SJCRH30 (cell line): ENCODE results near the gene USP35. TPM values are rescaled to one million over a fixed set of nuclear protein-coding genes. Genes with fewer than 3 reads are reported as not detected.

Source experiments
- DNase-seq, 2 experiments: peaks; one replicate each; pipeline ENCODE4 v3.0.0-alpha.2; 2015 to 2020
- H3K27ac ChIP-seq: fragments of 250-450 bp; sonication (Bioruptor Pico); 2 replicates; pipeline ENCODE4 v1.5.1; 2020; ENCODE audit warnings: mild to moderate bottlenecking, moderate library complexity
- H3K27me3 ChIP-seq: fragments of 250-450 bp; sonication (Bioruptor Pico); 2 replicates; pipeline ENCODE4 v1.5.1; 2020; ENCODE audit warnings: mild to moderate bottlenecking, moderate library complexity
- H3K36me3 ChIP-seq: fragments of 250-450 bp; sonication (Bioruptor Pico); 2 replicates; pipeline ENCODE4 v1.5.1; 2020; ENCODE audit warnings: mild to moderate bottlenecking, moderate library complexity
- H3K4me1 ChIP-seq: fragments of 250-450 bp; sonication (Bioruptor Pico); 2 replicates; pipeline ENCODE4 v1.5.1; 2020; ENCODE audit warnings: mild to moderate bottlenecking, moderate library complexity
- H3K4me3 ChIP-seq: fragments of 250-450 bp; sonication (Bioruptor Pico); 2 replicates; pipeline ENCODE4 v1.5.1; 2020; ENCODE audit warnings: mild to moderate bottlenecking, moderate library complexity
- H3K9me3 ChIP-seq: fragments of 250-450 bp; sonication (Bioruptor Pico); replicated peaks from 2 replicates; pipeline ENCODE4 v1.5.1; 2020; ENCODE audit warnings: mild to moderate bottlenecking, moderate library complexity
- total RNA-seq: library from RNA; depleted of rRNA; stranded (reverse); fragments of >200 nt; shearing (Covaris generic); gene quantifications from 2 replicates; pipeline ENCODE4 v1.2.3, GENCODE V29; 2014; rRNA removed

Gene USP35
- total RNA-seq, 1 experiment from 2014 or later, result 5.1 TPM

DNA sequence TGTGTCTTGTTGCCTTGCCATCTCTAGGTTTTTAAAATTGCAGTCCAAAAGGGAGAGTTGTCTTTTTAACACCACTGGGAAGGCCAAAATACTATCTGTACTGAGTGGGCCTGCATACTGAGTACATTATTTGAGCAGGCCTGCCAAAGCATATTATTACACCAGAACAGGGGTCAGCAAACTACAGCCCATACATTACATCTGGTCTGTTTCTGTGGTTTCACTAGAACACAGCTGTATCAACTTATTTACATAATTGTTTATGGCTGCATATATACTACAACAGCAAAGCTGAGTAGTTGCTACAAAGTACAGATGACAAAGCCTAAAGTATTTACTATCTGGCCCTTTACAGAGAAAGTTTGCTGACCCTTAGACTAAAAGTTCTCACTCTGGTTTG lies 74.0 kb downstream of the USP35 start:
- Histone ChIP-seq H3K4me3 (no peak overlapping the region), H3K9me3 (no peaks in the 10 kb centered on the region), H3K27me3 (no peaks in the 10 kb centered on the region), H3K4me1 (0 out of 2 replicates have a peak, but pooled peaks cover 4% of the 10 kb centered on the region), H3K36me3 (peaks cover 3% of the 10 kb centered on the region; the same call in 1 of the 2 replicates), H3K27ac (no peak overlapping the region)
- no peak for DNase-seq

Other genes starting within 250 kb of the USP35 start
- 31.6 and 33.0 TPM in 2 replicates for gene INTS4, start 194.3 kb upstream of the USP35 start, total RNA-seq
- gene KCTD14, start 165.6 kb upstream of the USP35 start, total RNA-seq, result 0.15 and 0.24 TPM in 2 replicates
- not detected in 2 replicates for gene THRSP, start 125.1 kb upstream of the USP35 start, total RNA-seq
- gene NDUFC2, start 109.1 kb upstream of the USP35 start, total RNA-seq, result 127 and 135 TPM in 2 replicates
- gene ALG8, start 49.3 kb upstream of the USP35 start, total RNA-seq, result 63.0 and 63.6 TPM in 2 replicates
- gene KCTD21, start 293 bp upstream of the USP35 start, total RNA-seq, result 2.2 TPM in 2 replicates
- 5.6 TPM in 2 replicates for gene GAB2, start 228.9 kb downstream of the USP35 start, total RNA-seq